ENCODE results near the gene DNAJB2.
"Not testable (repeated sequence)": the region's sequence is repeated elsewhere in the genome, so short reads cannot be mapped to it uniquely, and the experiment has no call there.

Gene DNAJB2

GRCh38 chr2:219279151-219279915 is at the start of gene DNAJB2:
Gene DNAJB2, plus strand, starts transcription at chr2:219279366. Its CDS starts 468 bp downstream, at chr2:219279834.
- peak; percentile 86 for DNase-seq

GRCh38 chr2:219230059-219230540 is 49.1 kb upstream of the DNAJB2 start:
- DNase-seq, result no peak

GRCh38 chr2:219234331-219234730 is 44.8 kb upstream of the DNAJB2 start:
- DNase-seq, result no peak

GRCh38 chr2:219243291-219243761 is 35.8 kb upstream of the DNAJB2 start:
- DNase-seq, result no peak

- no peak for DNase-seq
Observed at GRCh38 chr2:219244789-219245147, 34.4 kb upstream of the DNAJB2 start.

GRCh38 chr2:219245148-219245898 is 33.8 kb upstream of the DNAJB2 start, which contains the start of the genes GLB1L and STK16:
Gene GLB1L, minus strand, starts transcription at chr2:219245444. Its CDS starts 1,871 bp downstream, at chr2:219243573.
Gene STK16, plus strand, starts transcription at chr2:219245479. Its CDS starts 521 bp downstream, at chr2:219246000.
- DNase-seq, result no peak

- no peak for DNase-seq
Observed at GRCh38 chr2:219245899-219246230, 33.3 kb upstream of the DNAJB2 start.

- DNase-seq, result no peak
Observed at GRCh38 chr2:219246559-219246958, 32.6 kb upstream of the DNAJB2 start.

- no peak for DNase-seq
Observed at GRCh38 chr2:219247678-219248642, 31.2 kb upstream of the DNAJB2 start.

GRCh38 chr2:219248845-219249202 is 30.3 kb upstream of the DNAJB2 start:
- DNase-seq, result no peak

GRCh38 chr2:219249203-219249980 is 29.8 kb upstream of the DNAJB2 start:
- DNase-seq, result no peak

GRCh38 chr2:219250049-219250781 is 29.0 kb upstream of the DNAJB2 start:
- DNase-seq, result no peak

- DNase-seq, result no peak
Observed at GRCh38 chr2:219251656-219252055, 27.5 kb upstream of the DNAJB2 start.

- DNase-seq, result no peak
Observed at GRCh38 chr2:219252084-219252483, 27.1 kb upstream of the DNAJB2 start.

- DNase-seq, result no peak
Observed at GRCh38 chr2:219252570-219252899, 26.6 kb upstream of the DNAJB2 start.

GRCh38 chr2:219252900-219253752 is 26.0 kb upstream of the DNAJB2 start, which contains the start of gene TUBA4B:
Gene TUBA4B, plus strand, starts transcription at chr2:219253243. Its CDS starts 165 bp downstream, at chr2:219253408.
- DNase-seq, result no peak

GRCh38 chr2:219253753-219254589 is 25.2 kb upstream of the DNAJB2 start, which contains the start of gene TUBA4A:
Gene TUBA4A, minus strand, starts transcription at chr2:219253918. Its CDS starts 60 bp downstream, at chr2:219253858.
- DNase-seq, result no peak

- DNase-seq, result no peak
Observed at GRCh38 chr2:219254590-219255201, 24.5 kb upstream of the DNAJB2 start.

- not testable (repeated sequence) for DNase-seq
Observed at GRCh38 chr2:219258942-219259341, 20.2 kb upstream of the DNAJB2 start.

Measured in NCI-H1436 treated with DMSO at 0.1 percent for 48 hours (cell line).